H1 (cell line): Measurements from ENCODE around the gene MDK. TPM values are rescaled to one million over a fixed set of nuclear protein-coding genes. Genes with fewer than 3 reads are reported as not detected.

ENCODE experiments used
- CTCF ChIA-PET: fragments of 300-600 bp; sonication (Branson Sonifier 250); formaldehyde crosslinking; loops from one replicate; lab custom pipeline; 2021; ENCODE audit not compliant: partially characterized antibody; lab: Charles Lee
- POLR2A ChIA-PET: fragments of 300-600 bp; sonication (Branson Sonifier 250); formaldehyde crosslinking; loops from one replicate; lab custom pipeline; 2021; ENCODE audit warnings: inconsistent platforms; ENCODE audit not compliant: partially characterized antibody; lab: Charles Lee
- DNase-seq, 2 experiments: peaks; one replicate each; pipeline versions ENCODE4 v3.0.0 to v3.0.0-alpha.2; 2010 to 2022; ENCODE audit warnings: low spot score in 2 of 2, low read depth in 1 of 2, mixed read lengths in 1 of 2
- FAIRE-seq: peaks from 2 replicates; lab custom pipeline; 2011; peaks lifted over from hg19 to GRCh38; lab: Jason Lieb, UNC
- H2AFZ ChIP-seq: 2 replicates; pipeline ENCODE4 v1.8.1; 2012; ENCODE audit warnings: low read length, inconsistent platforms
- H2AK5ac ChIP-seq: 2 replicates; pipeline ENCODE4 v1.6.1; 2013; ENCODE audit warnings: low read depth, low read length
- H2BK120ac ChIP-seq: replicated peaks from 2 replicates; pipeline ENCODE3; 2013; ENCODE audit warnings: low read depth, low read length, inconsistent platforms
- H2BK12ac ChIP-seq: 2 replicates; pipeline ENCODE4 v1.6.1; 2013; ENCODE audit warnings: low read depth, low read length
- H2BK15ac ChIP-seq: 2 replicates; pipeline ENCODE4 v1.6.1; 2013; ENCODE audit warnings: low read length
- H2BK20ac ChIP-seq: 2 replicates; pipeline ENCODE4 v1.6.1; 2013; ENCODE audit warnings: low read length
- H2BK5ac ChIP-seq: 2 replicates; pipeline ENCODE4 v1.6.1; 2013; ENCODE audit warnings: low read depth, low read length
- H3K14ac ChIP-seq: 2 replicates; pipeline ENCODE4 v1.6.1; 2013; ENCODE audit warnings: inconsistent platforms; ENCODE audit not compliant: insufficient read length
- H3K18ac ChIP-seq: 2 replicates; pipeline ENCODE4 v1.6.1; 2013; ENCODE audit warnings: low read length; ENCODE audit errors: extremely low read depth
- H3K23ac ChIP-seq: 2 replicates; pipeline ENCODE4 v1.6.1; 2013; ENCODE audit warnings: inconsistent platforms; ENCODE audit not compliant: insufficient read length
- H3K23me2 ChIP-seq: 2 replicates; pipeline ENCODE4 v1.6.1; 2013; ENCODE audit warnings: low read depth, low read length
- H3K27ac ChIP-seq: 2 replicates; pipeline ENCODE4 v1.6.1; 2011; ENCODE audit warnings: low read depth, low read length, inconsistent platforms
- H3K27me3 ChIP-seq, 4 experiments: replicated peaks in 1 of 4; 1 replicate in 1 of 4; 2 replicates in 3 of 4; pipeline versions ENCODE4 v1.6.1 to v1.8.1; 2011 to 2013; ENCODE audit warnings: low read length in 3 of 4, mild to moderate bottlenecking in 3 of 4, inconsistent platforms in 2 of 4, mixed read lengths in 2 of 4, moderate library complexity in 1 of 4; ENCODE audit not compliant: control insufficient read depth in 3 of 4, insufficient read depth in 3 of 4; ENCODE audit errors: extremely low read depth in 1 of 4
- H3K36me3 ChIP-seq, 4 experiments: 2 replicates each; pipeline versions ENCODE4 v1.6.1 to v1.8.1; 2011 to 2013; ENCODE audit warnings: mild to moderate bottlenecking in 4 of 4, low read length in 3 of 4, moderate library complexity in 2 of 4, control low read depth in 1 of 4, inconsistent platforms in 1 of 4; ENCODE audit not compliant: insufficient read depth in 4 of 4, control insufficient read depth in 2 of 4
- H3K4ac ChIP-seq: replicated peaks from 2 replicates; pipeline ENCODE3; 2013; ENCODE audit warnings: low read length, low read depth, mixed read lengths, inconsistent platforms; ENCODE audit not compliant: insufficient read length
- H3K4me1 ChIP-seq, 4 experiments: replicated peaks in 1 of 4; 1 replicate in 1 of 4; 2 replicates in 3 of 4; pipeline versions ENCODE4 v1.6.1 to v1.8.1; 2011 to 2013; ENCODE audit warnings: low read length in 3 of 4, inconsistent platforms in 2 of 4, mixed read lengths in 1 of 4; ENCODE audit not compliant: insufficient read depth in 4 of 4, control insufficient read depth in 3 of 4
- H3K4me2 ChIP-seq, 2 experiments: 2 replicates each; pipeline versions ENCODE4 v1.6.1 to v1.8.1; 2011 to 2013; ENCODE audit warnings: low read depth in 2 of 2, low read length in 2 of 2, control low read depth in 1 of 2, inconsistent platforms in 1 of 2, mild to moderate bottlenecking in 1 of 2; ENCODE audit not compliant: insufficient read depth in 1 of 2
- H3K4me3 ChIP-seq, 4 experiments: fragments of 200-600, 300-600 bp in 1 of 4; sonication (generic), shearing (Covaris generic), sonication (Bioruptor Twin) in 1 of 4; 2 replicates each; pipeline versions ENCODE4 v1.5.1 to v1.8.1; 2011 to 2016; ENCODE audit warnings: low read length in 4 of 4, low read depth in 3 of 4, control low read depth in 2 of 4, inconsistent platforms in 2 of 4, mild to moderate bottlenecking in 2 of 4, mixed read lengths in 1 of 4, moderate library complexity in 1 of 4; ENCODE audit not compliant: insufficient read depth in 2 of 4; ENCODE audit errors: extremely low read depth in 1 of 4
- H3K56ac ChIP-seq: replicated peaks from 2 replicates; pipeline ENCODE3; 2013; ENCODE audit warnings: low read depth, mild to moderate bottlenecking, mixed read lengths, low read length, inconsistent platforms; ENCODE audit not compliant: insufficient read length
- H3K79me1 ChIP-seq: 2 replicates; pipeline ENCODE4 v1.6.1; 2013; ENCODE audit warnings: low read depth, low read length, control low read depth
- H3K79me2 ChIP-seq, 2 experiments: 2 replicates each; pipeline versions ENCODE4 v1.6.1 to v1.8.1; 2012 to 2013; ENCODE audit warnings: low read length in 2 of 2, mild to moderate bottlenecking in 2 of 2, inconsistent platforms in 1 of 2; ENCODE audit not compliant: insufficient read depth in 2 of 2, control insufficient read depth in 1 of 2
- H3K9ac ChIP-seq, 4 experiments: replicated peaks in 1 of 4; 1 replicate in 1 of 4; 2 replicates in 3 of 4; pipeline versions ENCODE4 v1.6.1 to v1.8.1; 2011 to 2013; ENCODE audit warnings: low read depth in 3 of 4, low read length in 3 of 4, control low read depth in 2 of 4, mild to moderate bottlenecking in 2 of 4, moderate library complexity in 2 of 4, inconsistent platforms in 1 of 4; ENCODE audit errors: extremely low read depth in 1 of 4
- H3K9me3 ChIP-seq, 2 experiments: 2 replicates each; pipeline versions ENCODE4 v1.6.1 to v1.8.1; 2012 to 2013; ENCODE audit warnings: mild to moderate bottlenecking in 2 of 2, moderate library complexity in 2 of 2, control low read depth in 1 of 2, inconsistent platforms in 1 of 2, low read depth in 1 of 2, low read length in 1 of 2, mixed read lengths in 1 of 2; ENCODE audit not compliant: insufficient read depth in 2 of 2
- H4K20me1 ChIP-seq, 2 experiments: replicated peaks in 1 of 2; 2 replicates each; pipeline versions ENCODE3 to v1.8.1; 2011 to 2013; ENCODE audit warnings: inconsistent platforms in 2 of 2, low read length in 2 of 2, mild to moderate bottlenecking in 1 of 2; ENCODE audit not compliant: insufficient read depth in 2 of 2, control insufficient read depth in 1 of 2
- H4K5ac ChIP-seq: 2 replicates; pipeline ENCODE4 v1.6.1; 2013; ENCODE audit warnings: low read length, low read depth, mixed read lengths, inconsistent platforms; ENCODE audit not compliant: insufficient read length
- H4K8ac ChIP-seq: 2 replicates; pipeline ENCODE4 v1.8.0; 2013; ENCODE audit warnings: mild to moderate bottlenecking, moderate library complexity, low read length, inconsistent platforms; ENCODE audit not compliant: insufficient read depth; ENCODE audit errors: extremely low read depth
- H4K91ac ChIP-seq: replicated peaks from 2 replicates; pipeline ENCODE3; 2013; ENCODE audit warnings: low read length, mixed read lengths, inconsistent platforms; ENCODE audit not compliant: insufficient read length
- BACH1 ChIP-seq: IDR thresholded peaks from 2 replicates; pipeline ENCODE4 v1.6.1; 2012; ENCODE audit warnings: low read length, improper control_type of control experiment
- CREB1 ChIP-seq: IDR thresholded peaks from 2 replicates; pipeline ENCODE4 v1.6.1; 2012; ENCODE audit warnings: inconsistent platforms
- HDAC2 ChIP-seq, 2 experiments: fragments of 300-600 bp in 1 of 2; sonication (generic) in 1 of 2; IDR thresholded peaks; 2 replicates each; pipeline ENCODE4 v1.6.1; 2011 to 2012; ENCODE audit warnings: low read depth in 2 of 2, low read length in 2 of 2, mild to moderate bottlenecking in 2 of 2, moderate library complexity in 2 of 2, borderline replicate concordance in 1 of 2, inconsistent platforms in 1 of 2
- KDM1A ChIP-seq: fragments of 200-600, 300-600 bp; sonication (generic); IDR thresholded peaks from 2 replicates; pipeline ENCODE4 v1.7.1; 2016; ENCODE audit warnings: mild to moderate bottlenecking, low read length, borderline replicate concordance
- MAFK ChIP-seq: IDR thresholded peaks from 2 replicates; pipeline ENCODE4 v1.6.1; 2012; ENCODE audit warnings: low read depth, mild to moderate bottlenecking, improper control_type of control experiment, low read length
- SIRT6 ChIP-seq: IDR thresholded peaks from one replicate; pipeline ENCODE4 v1.7.1; 2012; ENCODE audit warnings: low read length, inconsistent platforms
- SRF ChIP-seq: IDR thresholded peaks from 2 replicates; pipeline ENCODE4 v1.6.1; 2011; ENCODE audit warnings: mild to moderate bottlenecking, low read depth, low read length, moderate library complexity
- TAF1 ChIP-seq: IDR thresholded peaks from 2 replicates; pipeline ENCODE4 v1.6.1; 2011; ENCODE audit warnings: mild to moderate bottlenecking, low read depth, low read length
- TAF7 ChIP-seq: optimal IDR thresholded peaks from 2 replicates; pipeline ENCODE3; 2011; ENCODE audit warnings: low read depth, mild to moderate bottlenecking, inconsistent platforms, low read length, moderate library complexity, borderline replicate concordance
- WGBS, 2 experiments: shearing (Covaris generic) in 1 of 2; methylation state at CpG; one replicate each; pipeline versions ENCODE4 v1.1.6 to v1.1.7; 2013 to 2015; ENCODE audit warnings: low lambda C conversion rate in 2 of 2, mixed read lengths in 2 of 2, inconsistent platforms in 1 of 2, low coverage in 1 of 2, missing lambda C conversion rate in 1 of 2; ENCODE audit not compliant: insufficient replicate concordance in 2 of 2, insufficient coverage in 1 of 2, insufficient read length in 1 of 2; ENCODE audit errors: extremely low coverage in 1 of 2, missing lambda C conversion rate in 1 of 2; 5-methylcytosine and 5-hydroxymethylcytosine counted together
- polyA plus RNA-seq, 7 experiments: library from polyadenylated mRNA; depleted of rRNA in 3 of 7; stranded (reverse) in 5 of 7; unstranded in 2 of 7; fragments of >200 nt in 5 of 7; fragments of 200-250 nt in 2 of 7; gene quantifications; 1 replicate in 5 of 7; 2 replicates in 1 of 7; 4 replicates in 1 of 7; pipeline versions ENCODE4 v1.2.1 to v1.2.3, GENCODE V29; 2011 to 2013; ENCODE audit warnings: missing spikeins in 2 of 7, mixed read lengths in 2 of 7
- total RNA-seq: library from RNA; stranded (reverse); fragmentation: NEBNext Ultra II Directional; extraction: Animal tissue kit (Norgen Biotek cat#: 25700); gene quantifications from 2 replicates; pipeline ENCODE4 v1.2.1, GENCODE V29; 2021

Gene MDK
- total and polyA plus RNA-seq, 2 of the 8 experiments (the other 6 are each of a cell fraction or from before 2014, with no cell fraction given) = 309 to 606 TPM

GRCh38 chr11:46352063-46352841 is 29.2 kb upstream of the MDK start:
- Histone ChIP-seq H3K27ac (peak overlapping the region; percentile 29; the same call in 1 of the 2 replicates), H4K5ac (no peak overlapping the region), H4K20me1 (peaks cover 15 to 39% of the 10 kb centered on the region in 2 experiments), H4K8ac (no peak overlapping the region), H3K4ac (no peak overlapping the region), H3K4me3 (no peak overlapping the region), H3K79me2 (peaks cover 0 to 83% of the 10 kb centered on the region in 2 experiments; a peak in 3 of 4 replicates), H3K9me3 (no peaks in the 10 kb centered on the region), H3K23ac (no peak overlapping the region), H2BK120ac (no peak overlapping the region), H2AK5ac (no peak overlapping the region), H3K36me3 (no peaks in the 10 kb centered on the region), H2BK12ac (no peak overlapping the region), H3K4me1 (peaks cover 7 to 38% (median 29%) of the 10 kb centered on the region in 4 experiments), H3K14ac (no peak overlapping the region), H2AFZ (no peak overlapping the region), H4K91ac (no peak overlapping the region), H2BK5ac (peak overlapping the region; percentile 48), H3K9ac (no peak overlapping the region), H3K18ac (peak overlapping the region; percentile 51; the same call in 1 of the 2 replicates), H3K27me3 (no peaks in the 10 kb centered on the region), H3K56ac (no peak overlapping the region), H3K4me2 (peak overlapping the region in 1 of 2 experiments; percentile 18; a peak in 1 of 4 replicates), H2BK20ac (no peak overlapping the region), H3K79me1 (peaks cover 28% of the 10 kb centered on the region), H3K23me2 (peaks cover 6% of the 10 kb centered on the region), H2BK15ac (peak overlapping the region; percentile 65; the same call in 1 of the 2 replicates)
- WGBS, 2 experiments = 59% methylated on average over 29 of the region's 33 CpGs; no CpG with 5 or more reads in 1 of the 2 experiments
- DNase-seq (peak in 1 of 2 experiments; percentile 92), FAIRE-seq (no peak)
- ChIA-PET CTCF (interaction anchor here (0.5 to 44.5 kb wide), 35 partner anchors 8 to 471 kb away, joined by 3 to 1004 read pairs (median 4); partner anchors contain the start of genes DGKZ and MDK), POLR2A (interaction anchor here (0.8 to 8.1 kb wide), 13 partner anchors 8 to 242 kb away, joined by 3 to 69 read pairs (median 4); partner anchors contain the start of gene AMBRA1)
- TF ChIP-seq TAF1 = peak; percentile 45; the same call in 1 of the 2 replicates
- peak; percentile 86 for TF ChIP-seq BACH1
- TF ChIP-seq SRF = no peak
- peak in 1 of 2 experiments; percentile 81; a peak in 1 of 4 replicates for TF ChIP-seq HDAC2 (IDR thresholded peaks at IDR 0.05; ENCODE audit: borderline replicate concordance in 1 of 2, low read depth in 2 of 2, low read length in 2 of 2)
- no peak for TF ChIP-seq TAF7
- TF ChIP-seq MAFK = no peak
- TF ChIP-seq SIRT6 = no peak
- TF ChIP-seq CREB1 = peak; percentile 33; the same call in 1 of the 2 replicates
- 0 out of 2 replicates have a peak, but pooled peaks have one; percentile 28 for TF ChIP-seq KDM1A
